ENCODE results near the gene AHI1.
"Not testable (repeated sequence)": the region's sequence is repeated elsewhere in the genome, so short reads cannot be mapped to it uniquely, and the experiment has no call there.

AHI1 gene

DNA sequence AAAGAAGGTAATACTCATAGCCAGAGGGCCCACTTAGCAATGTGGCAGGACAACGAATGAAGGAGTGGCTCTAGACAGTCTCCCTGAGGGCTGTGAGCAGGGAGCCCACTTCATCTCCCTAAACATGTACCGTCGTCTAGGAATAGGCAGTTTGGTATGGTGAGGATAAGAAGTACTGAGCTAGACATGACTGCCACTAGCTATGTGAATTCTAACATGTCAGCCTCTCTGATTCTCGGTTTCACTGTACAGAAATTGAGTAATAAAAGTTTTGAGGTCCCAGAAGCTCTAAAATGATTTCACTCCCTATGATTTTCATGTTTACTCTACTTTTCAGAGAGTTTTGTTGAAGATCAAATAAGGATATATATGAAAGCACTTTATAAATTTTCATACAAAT is 107.1 kb downstream of the AHI1 start:
- DNase-seq (ENCODE audit: low read depth in 3 of 3) = no peak

- no peak for DNase-seq (ENCODE audit: low read depth in 3 of 3)
Measured at GRCh38 chr6:135385299-135385698, 112.2 kb downstream of the AHI1 start.

- no peak for DNase-seq (ENCODE audit: low read depth in 3 of 3)
Measured at GRCh38 chr6:135383766-135384165, 113.8 kb downstream of the AHI1 start.

GRCh38 chr6:135383301-135383700 is 114.2 kb downstream of the AHI1 start:
- DNase-seq (ENCODE audit: low read depth in 3 of 3) = no peak

- DNase-seq (ENCODE audit: low read depth in 3 of 3) = no peak
Measured at GRCh38 chr6:135382182-135382628, 115.3 kb downstream of the AHI1 start.

DNA sequence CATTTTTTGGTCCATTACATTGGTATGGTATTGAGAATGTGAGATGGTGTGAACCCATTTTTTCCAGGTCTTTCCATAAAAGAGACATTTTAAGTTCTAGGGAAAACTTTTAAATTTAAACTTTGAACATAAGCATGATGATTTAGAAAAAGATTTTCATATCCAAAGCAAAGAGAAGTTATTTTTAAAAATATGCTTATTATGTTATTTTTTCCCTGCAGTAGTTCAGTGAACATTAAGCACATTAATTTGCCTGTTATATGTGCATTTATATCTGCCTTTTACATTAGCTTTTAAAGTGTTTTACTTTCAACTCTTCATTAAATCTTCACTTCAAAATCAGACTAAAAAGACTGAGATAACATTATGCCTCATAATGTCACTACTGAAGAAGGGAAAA is 116.7 kb downstream of the AHI1 start:
- DNase-seq (ENCODE audit: low read depth in 3 of 3) = no peak

DNA sequence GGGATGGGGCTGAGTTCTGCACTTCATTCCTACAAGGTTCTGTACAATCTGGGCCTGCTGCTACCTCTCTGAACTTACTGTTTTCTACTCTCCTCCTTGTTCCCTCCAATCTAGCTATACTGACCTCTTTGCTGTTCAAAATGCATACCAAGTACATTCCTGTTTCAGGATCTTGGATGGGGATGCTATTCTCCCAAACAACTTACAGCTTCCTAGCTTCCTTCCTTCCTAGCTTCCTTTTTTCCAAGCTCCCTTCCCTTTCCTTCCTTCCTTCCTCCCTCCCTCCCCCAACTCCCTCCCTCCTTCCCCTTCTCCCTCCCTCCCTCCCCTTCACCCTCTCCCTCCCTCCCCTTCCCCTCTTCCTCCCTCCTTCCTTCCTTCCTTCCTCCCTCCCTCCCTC is 117.9 kb downstream of the AHI1 start:
- DNase-seq (ENCODE audit: low read depth in 3 of 3) = no peak

GRCh38 chr6:135372758-135373157 is 124.8 kb downstream of the AHI1 start:
- DNase-seq (ENCODE audit: low read depth in 3 of 3) = no peak

DNA sequence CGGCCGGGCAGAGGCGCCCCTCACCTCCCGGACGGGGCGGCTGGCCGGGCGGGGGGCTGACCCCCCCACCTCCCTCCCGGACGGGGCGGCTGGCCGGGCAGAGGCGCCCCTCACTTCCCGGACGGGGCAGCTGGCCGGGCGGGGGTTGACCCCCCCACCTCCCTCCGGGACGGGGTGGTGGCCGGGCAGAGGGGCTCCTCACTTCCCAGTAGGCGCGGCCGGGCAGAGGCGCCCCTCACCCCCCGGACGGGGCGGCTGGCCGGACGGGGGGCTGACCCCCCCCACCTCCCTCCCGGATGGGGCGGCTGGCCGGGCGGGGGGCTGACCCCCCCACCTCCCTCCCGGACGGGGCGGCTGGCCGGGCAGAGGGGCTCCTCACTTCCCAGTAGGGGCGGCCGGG is 133.9 kb downstream of the AHI1 start:
- DNase-seq (ENCODE audit: low read depth in 3 of 3) = not testable (repeated sequence)

DNA sequence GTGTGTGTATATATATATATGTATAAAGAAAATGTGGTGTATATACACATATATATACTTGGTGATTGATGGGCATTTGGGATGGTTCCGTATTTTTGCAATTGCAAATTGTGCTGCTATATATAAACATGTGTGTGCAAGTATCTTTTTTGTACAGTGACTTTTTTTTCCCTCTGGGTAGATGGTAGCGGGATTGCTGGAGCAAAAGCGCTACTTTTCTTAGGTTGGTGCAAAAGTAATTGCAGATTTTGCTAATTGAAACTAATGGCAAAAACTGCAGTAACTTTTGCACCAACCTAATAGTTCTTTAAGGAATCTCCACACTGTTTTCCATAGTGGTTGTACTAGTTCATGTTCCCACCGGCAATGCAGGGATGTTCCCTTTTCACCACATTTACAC is 135.4 kb downstream of the AHI1 start:
- DNase-seq (ENCODE audit: low read depth in 3 of 3) = no peak

DNA sequence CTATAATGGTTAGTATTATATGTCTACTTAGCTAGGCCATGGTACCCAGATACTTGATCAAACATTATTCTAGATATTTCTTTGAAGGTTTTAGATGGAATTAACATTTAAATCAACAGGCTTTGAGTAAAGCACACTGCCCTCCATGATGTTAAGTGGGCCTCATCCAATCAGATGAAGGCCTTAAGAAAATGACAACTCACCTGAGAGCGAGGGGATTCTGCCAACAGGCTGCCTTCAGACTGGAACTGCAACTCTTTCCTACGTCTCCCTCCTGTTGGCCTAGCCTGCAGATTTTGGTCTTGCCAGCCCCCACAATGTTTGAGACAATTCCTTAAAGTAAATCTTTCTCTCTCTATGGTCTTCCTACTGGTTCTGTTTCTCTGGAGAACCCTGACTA is 137.3 kb downstream of the AHI1 start:
- DNase-seq (ENCODE audit: low read depth in 3 of 3) = no peak

- DNase-seq (ENCODE audit: low read depth in 3 of 3) = no peak
Measured at GRCh38 chr6:135358985-135359384, 138.6 kb downstream of the AHI1 start.

- no peak for DNase-seq (ENCODE audit: low read depth in 3 of 3)
Measured at GRCh38 chr6:135358251-135358821, 139.2 kb downstream of the AHI1 start.

GRCh38 chr6:135354407-135354806 is 143.1 kb downstream of the AHI1 start:
- DNase-seq (ENCODE audit: low read depth in 3 of 3) = no peak

DNA sequence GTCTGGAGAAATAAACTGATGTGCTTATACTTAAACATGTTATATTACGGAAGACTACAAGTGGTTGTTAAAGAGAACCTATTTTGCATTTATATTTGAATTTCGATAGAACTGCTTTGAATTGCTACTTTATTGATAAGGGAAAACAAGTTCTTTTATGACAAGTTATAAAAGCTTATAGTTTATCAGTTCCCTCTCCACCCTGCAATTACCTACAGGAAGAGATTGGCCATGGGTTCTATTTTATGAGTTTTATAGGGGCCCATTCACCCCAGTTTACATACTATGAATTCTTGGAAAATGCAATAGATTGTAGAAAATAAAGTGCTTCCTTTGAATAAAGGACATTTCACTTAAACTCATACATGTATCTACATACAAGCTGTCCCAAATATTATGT is 144.4 kb downstream of the AHI1 start:
- no peak for DNase-seq (ENCODE audit: low read depth in 3 of 3)

GRCh38 chr6:135351635-135352034 is 145.9 kb downstream of the AHI1 start:
- no peak for DNase-seq (ENCODE audit: low read depth in 3 of 3)

- no peak for DNase-seq (ENCODE audit: low read depth in 3 of 3)
Measured at GRCh38 chr6:135347887-135348286, 149.7 kb downstream of the AHI1 start.

- no peak for DNase-seq (ENCODE audit: low read depth in 3 of 3)
Measured at GRCh38 chr6:135346747-135347146, 150.8 kb downstream of the AHI1 start.

DNA sequence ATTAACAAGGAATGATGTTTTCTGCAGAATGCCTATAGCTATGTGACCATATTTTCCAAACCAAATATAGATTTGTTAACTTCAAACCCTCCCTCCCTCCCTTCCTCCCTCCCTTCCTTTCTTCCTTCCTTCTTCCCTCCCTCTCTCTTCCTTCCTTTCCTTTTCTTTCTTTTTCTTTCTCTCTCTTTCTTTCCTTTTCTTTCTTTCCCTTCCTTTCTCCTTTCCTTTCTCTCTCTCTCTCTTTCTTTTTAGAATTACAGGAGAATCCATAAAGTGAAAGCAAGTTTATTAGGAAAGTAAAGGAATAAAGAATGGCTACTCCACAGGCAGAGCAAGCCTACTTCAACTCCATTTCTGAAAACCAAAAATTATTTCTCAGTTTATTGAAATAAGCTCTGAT is 153.0 kb downstream of the AHI1 start:
- no peak for DNase-seq (ENCODE audit: low read depth in 3 of 3)

- DNase-seq (ENCODE audit: low read depth in 3 of 3) = not testable (repeated sequence)
Measured at GRCh38 chr6:135339920-135340319, 157.6 kb downstream of the AHI1 start.

DNA sequence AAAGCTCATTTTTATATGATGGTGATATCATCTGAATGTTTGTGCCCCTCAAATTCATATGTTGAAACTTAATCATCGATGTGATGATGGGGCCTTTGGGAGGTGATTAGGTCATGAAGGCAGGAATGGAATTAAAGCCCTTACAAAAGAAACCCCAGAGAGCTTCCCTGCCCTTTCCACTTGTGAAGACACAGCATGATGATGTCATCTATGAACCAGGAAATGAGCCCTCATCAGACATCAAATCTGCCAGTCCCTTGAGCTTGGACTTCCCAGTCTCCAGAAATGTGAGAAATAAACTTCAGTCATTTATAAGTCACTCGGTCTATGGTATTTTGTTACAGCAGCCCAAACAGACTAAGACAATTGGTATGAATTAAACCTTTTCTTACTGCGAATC is 163.4 kb downstream of the AHI1 start:
- no peak for DNase-seq (ENCODE audit: low read depth in 3 of 3)

- no peak for DNase-seq (ENCODE audit: low read depth in 3 of 3)
Measured at GRCh38 chr6:135331002-135331401, 166.5 kb downstream of the AHI1 start.

GRCh38 chr6:135329851-135330803 is 167.4 kb downstream of the AHI1 start:
- DNase-seq (ENCODE audit: low read depth in 3 of 3) = no peak
